Keratinocyte (primary cell): ENCODE results near the gene KRTAP5-3. TPM values are rescaled to one million over a fixed set of nuclear protein-coding genes. Genes with fewer than 3 reads are reported as not detected.
A peak's percentile ranks its signal among the peaks of the same experiment; 100 is the strongest.

Source experiments
- DNase-seq: peaks from one replicate; pipeline ENCODE4 v3.0.0-alpha.2; 2011; ENCODE audit warnings: low read depth, missing footprints, low spot score
- FAIRE-seq: peaks from 2 replicates; lab custom pipeline; 2011; peaks lifted over from hg19 to GRCh38; lab: Jason Lieb, UNC
- H2AFZ ChIP-seq: 2 replicates; pipeline ENCODE4 v1.6.0; 2012; ENCODE audit warnings: low read length, control low read depth, inconsistent platforms; ENCODE audit not compliant: control insufficient read depth
- H3K27ac ChIP-seq: 2 replicates; pipeline ENCODE4 v1.5.1; 2011; ENCODE audit warnings: low read length; ENCODE audit not compliant: control insufficient read depth, insufficient read depth
- H3K27me3 ChIP-seq: 3 replicates; pipeline ENCODE4 v1.6.0; 2011; ENCODE audit warnings: low read length; ENCODE audit not compliant: control insufficient read depth, insufficient read depth; ENCODE audit errors: extremely low read depth
- H3K36me3 ChIP-seq, 2 experiments: 2 replicates in 1 of 2; 3 replicates in 1 of 2; pipeline ENCODE4 v1.5.1; 2011; ENCODE audit warnings: low read length in 2 of 2, mild to moderate bottlenecking in 1 of 2; ENCODE audit not compliant: control insufficient read depth in 2 of 2, insufficient read depth in 2 of 2; ENCODE audit errors: extremely low read depth in 1 of 2
- H3K4me1 ChIP-seq: 3 replicates; pipeline ENCODE4 v1.5.1; 2011; ENCODE audit warnings: low read length; ENCODE audit not compliant: control insufficient read depth, insufficient read depth; ENCODE audit errors: extremely low read depth
- H3K4me2 ChIP-seq: 3 replicates; pipeline ENCODE4 v1.6.0; 2011; ENCODE audit warnings: low read depth, low read length; ENCODE audit not compliant: control insufficient read depth, insufficient read depth; ENCODE audit errors: extremely low read depth
- H3K4me3 ChIP-seq, 3 experiments: fragments of 200-600 bp in 1 of 3; sonication (generic) in 1 of 3; 2 replicates in 2 of 3; 3 replicates in 1 of 3; pipeline ENCODE4 v1.5.1; 2011 to 2016; ENCODE audit warnings: low read length in 3 of 3, mild to moderate bottlenecking in 3 of 3, control low read depth in 2 of 3, inconsistent platforms in 1 of 3, low read depth in 1 of 3, mixed read lengths in 1 of 3, mixed run types in 1 of 3, moderate library complexity in 1 of 3; ENCODE audit not compliant: control insufficient read depth in 2 of 3, insufficient read depth in 2 of 3; ENCODE audit errors: extremely low read depth in 1 of 3
- H3K79me2 ChIP-seq: 2 replicates; pipeline ENCODE4 v1.6.0; 2012; ENCODE audit warnings: low read length; ENCODE audit not compliant: control insufficient read depth, insufficient read depth
- H3K9ac ChIP-seq: 3 replicates; pipeline ENCODE4 v1.6.0; 2011; ENCODE audit warnings: low read length; ENCODE audit not compliant: control insufficient read depth, insufficient read depth; ENCODE audit errors: extremely low read depth
- H3K9me1 ChIP-seq: 3 replicates; pipeline ENCODE4 v1.6.0; 2011; ENCODE audit warnings: low read length; ENCODE audit not compliant: control insufficient read depth, insufficient read depth; ENCODE audit errors: extremely low read depth
- H3K9me3 ChIP-seq: 2 replicates; pipeline ENCODE4 v1.5.1; 2012; ENCODE audit warnings: low read depth, low read length; ENCODE audit not compliant: control insufficient read depth
- H4K20me1 ChIP-seq: 3 replicates; pipeline ENCODE4 v1.6.0; 2011; ENCODE audit warnings: low read length; ENCODE audit not compliant: control insufficient read depth, insufficient read depth; ENCODE audit errors: extremely low read depth
- EZH2 ChIP-seq: IDR thresholded peaks from one replicate; pipeline ENCODE4 v1.6.1; 2012; ENCODE audit warnings: inconsistent platforms, mild to moderate bottlenecking, low read length, moderate library complexity
- dilution Hi-C: fragments of 300-500 bp; cut with MboI; formaldehyde crosslinking; loops from one replicate; pipeline ENCODE4 v1.7.0; 2020; ENCODE audit warnings: low sequenced_read_pairs; ENCODE audit not compliant: extremely low pct_ligation_motif_present
- polyA plus RNA-seq, 5 experiments: library from polyadenylated mRNA; depleted of rRNA in 3 of 5; stranded (reverse) in 3 of 5; stranded (forward) in 1 of 5; unstranded in 1 of 5; fragments of >200 nt; gene quantifications; 1 replicate in 1 of 5; 2 replicates in 3 of 5; 3 replicates in 1 of 5; pipeline versions ENCODE4 v1.2.1 to v1.2.3, GENCODE V29; 2011 to 2012; ENCODE audit warnings: missing spikeins in 2 of 5, low read depth in 1 of 5, low replicate concordance in 1 of 5
- TF ChIP-seq, protein P1 (sequence below), 3 experiments: IDR thresholded peaks in 1 of 3; conservative IDR thresholded peaks in 1 of 3; optimal IDR thresholded peaks in 1 of 3; 2 replicates in 2 of 3; 3 replicates in 1 of 3; pipeline versions ENCODE3 to v1.5.1; 2011; ENCODE audit warnings: low read length in 3 of 3, mild to moderate bottlenecking in 3 of 3, moderate library complexity in 2 of 3, control low read depth in 1 of 3, inconsistent platforms in 1 of 3; ENCODE audit not compliant: insufficient read depth in 2 of 3; ENCODE audit errors: extremely low read depth in 1 of 3

KRTAP5-3 gene
- polyA plus RNA-seq, 1 donor (not counting 4 experiments of a cell fraction or from before 2014, with no cell fraction given): not detected

DNA sequence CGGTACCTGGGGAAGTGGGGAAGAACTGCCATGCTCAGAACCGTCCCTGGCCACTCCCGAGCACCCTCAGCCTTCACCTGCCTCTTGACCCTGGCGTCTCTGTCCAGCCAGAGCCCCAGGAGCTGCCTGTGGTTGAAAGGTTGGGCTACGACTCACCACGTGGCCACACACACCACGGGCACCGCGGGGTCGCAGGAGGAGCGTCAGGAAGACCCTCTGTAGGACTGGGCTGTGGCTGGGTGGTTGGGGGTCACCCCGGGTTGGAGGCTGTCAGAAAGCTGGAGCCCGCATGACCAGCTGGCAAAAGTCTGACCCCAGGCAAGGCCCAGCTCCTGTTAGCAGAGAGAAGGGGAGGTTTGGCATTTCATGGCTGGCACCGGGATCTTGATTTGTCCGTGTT is 32.8 kb upstream of the KRTAP5-3 start:
- no peaks in the 10 kb centered on the region for H3K9me1 ChIP-seq
- no peak overlapping the region for H2AFZ ChIP-seq
- no peak for TF ChIP-seq EZH2
- TF ChIP-seq, protein P1, sequence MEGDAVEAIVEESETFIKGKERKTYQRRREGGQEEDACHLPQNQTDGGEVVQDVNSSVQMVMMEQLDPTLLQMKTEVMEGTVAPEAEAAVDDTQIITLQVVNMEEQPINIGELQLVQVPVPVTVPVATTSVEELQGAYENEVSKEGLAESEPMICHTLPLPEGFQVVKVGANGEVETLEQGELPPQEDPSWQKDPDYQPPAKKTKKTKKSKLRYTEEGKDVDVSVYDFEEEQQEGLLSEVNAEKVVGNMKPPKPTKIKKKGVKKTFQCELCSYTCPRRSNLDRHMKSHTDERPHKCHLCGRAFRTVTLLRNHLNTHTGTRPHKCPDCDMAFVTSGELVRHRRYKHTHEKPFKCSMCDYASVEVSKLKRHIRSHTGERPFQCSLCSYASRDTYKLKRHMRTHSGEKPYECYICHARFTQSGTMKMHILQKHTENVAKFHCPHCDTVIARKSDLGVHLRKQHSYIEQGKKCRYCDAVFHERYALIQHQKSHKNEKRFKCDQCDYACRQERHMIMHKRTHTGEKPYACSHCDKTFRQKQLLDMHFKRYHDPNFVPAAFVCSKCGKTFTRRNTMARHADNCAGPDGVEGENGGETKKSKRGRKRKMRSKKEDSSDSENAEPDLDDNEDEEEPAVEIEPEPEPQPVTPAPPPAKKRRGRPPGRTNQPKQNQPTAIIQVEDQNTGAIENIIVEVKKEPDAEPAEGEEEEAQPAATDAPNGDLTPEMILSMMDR (optimal IDR thresholded peaks at IDR 0.05 in 1 of 3, IDR thresholded peaks at IDR 0.05 in 1 of 3, conservative IDR thresholded peaks at IDR 0.05 in 1 of 3; ENCODE audit: extremely low read depth in 1 of 3, insufficient read depth in 2 of 3, low read length in 3 of 3): no peak
- DNase-seq: no peak
- H3K4me3 ChIP-seq: no peak overlapping the region
- H3K27ac ChIP-seq: no peak overlapping the region
- H3K9ac ChIP-seq: no peak overlapping the region
- H3K4me1 ChIP-seq: no peaks in the 10 kb centered on the region
- H3K36me3 ChIP-seq: no peaks in the 10 kb centered on the region
- peaks cover 4% of the 10 kb centered on the region for H4K20me1 ChIP-seq
- H3K27me3 ChIP-seq: peaks cover 28% of the 10 kb centered on the region
- dilution Hi-C loops: no loop called here
- H3K79me2 ChIP-seq: no peaks in the 10 kb centered on the region
- no peaks in the 10 kb centered on the region for H3K9me3 ChIP-seq
- no peak overlapping the region for H3K4me2 ChIP-seq
- no peak for FAIRE-seq

DNA sequence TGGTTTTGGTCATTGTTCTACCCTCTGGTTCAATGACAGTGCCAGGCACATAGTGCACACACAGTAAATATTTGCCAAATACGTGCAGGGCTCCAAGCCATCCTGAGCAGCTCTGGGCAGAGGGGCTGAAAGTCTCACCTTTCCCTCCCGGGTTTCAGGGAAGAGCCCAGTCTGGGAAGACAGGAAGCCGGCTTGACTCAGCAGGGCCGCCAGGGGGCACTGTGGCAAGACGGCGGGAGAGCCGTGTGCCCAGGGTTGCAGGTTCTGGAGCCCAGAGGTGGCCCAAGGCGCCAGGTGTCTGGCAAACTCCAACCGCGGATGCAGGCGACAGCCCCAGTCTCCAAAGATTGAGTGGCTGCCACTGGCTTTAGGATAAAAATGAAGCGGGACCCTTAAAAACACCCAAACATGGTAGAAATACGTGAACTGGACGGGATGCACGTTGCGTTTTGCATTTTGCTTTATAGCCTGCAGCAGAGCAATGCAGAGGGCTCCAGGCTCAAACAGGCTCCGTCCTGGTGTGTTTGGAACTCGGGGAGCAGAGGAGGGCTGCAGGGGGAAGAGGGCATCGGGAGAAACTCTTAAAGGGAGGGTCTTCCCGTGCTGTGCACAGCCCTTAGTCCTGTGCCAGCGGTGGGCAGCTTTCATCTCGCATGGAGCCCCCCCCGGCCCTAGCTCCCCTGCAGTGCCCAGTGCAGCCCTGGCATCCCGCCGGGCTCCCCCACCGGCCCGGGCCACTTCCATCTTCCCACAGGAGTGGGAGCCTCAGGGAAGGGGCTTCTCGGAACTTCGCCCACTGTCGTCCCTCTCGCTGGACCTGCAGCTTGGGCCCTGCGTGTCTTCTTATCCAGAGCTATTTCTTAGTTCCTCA is 32.0 kb upstream of the KRTAP5-3 start:
- no peak overlapping the region for H3K27ac ChIP-seq
- H4K20me1 ChIP-seq: peaks cover 4% of the 10 kb centered on the region
- dilution Hi-C loops: no loop called here
- no peaks in the 10 kb centered on the region for H3K9me1 ChIP-seq
- DNase-seq (no peak), FAIRE-seq (no peak)
- H2AFZ ChIP-seq: no peak overlapping the region
- no peak overlapping the region for H3K9ac ChIP-seq
- H3K36me3 ChIP-seq: no peaks in the 10 kb centered on the region
- no peaks in the 10 kb centered on the region for H3K9me3 ChIP-seq
- H3K4me1 ChIP-seq: no peaks in the 10 kb centered on the region
- H3K27me3 ChIP-seq: peaks cover 28% of the 10 kb centered on the region
- no peak overlapping the region for H3K4me2 ChIP-seq
- H3K79me2 ChIP-seq: no peaks in the 10 kb centered on the region
- TF ChIP-seq EZH2: no peak
- TF ChIP-seq, protein P1 (optimal IDR thresholded peaks at IDR 0.05 in 1 of 3, IDR thresholded peaks at IDR 0.05 in 1 of 3, conservative IDR thresholded peaks at IDR 0.05 in 1 of 3; ENCODE audit: extremely low read depth in 1 of 3, insufficient read depth in 2 of 3, low read length in 3 of 3): peak; percentile 76 to 92 (median 82)
- no peak overlapping the region for H3K4me3 ChIP-seq
